H1 (cell line): ENCODE measurements around the gene HMCN1. TPM values are rescaled to one million over a fixed set of nuclear protein-coding genes. Genes with fewer than 3 reads are reported as not detected.

Experiments used
- CTCF ChIA-PET: fragments of 300-600 bp; sonication (Branson Sonifier 250); formaldehyde crosslinking; loops from one replicate; lab custom pipeline; 2021; ENCODE audit not compliant: partially characterized antibody; lab: Charles Lee
- POLR2A ChIA-PET: fragments of 300-600 bp; sonication (Branson Sonifier 250); formaldehyde crosslinking; loops from one replicate; lab custom pipeline; 2021; ENCODE audit warnings: inconsistent platforms; ENCODE audit not compliant: partially characterized antibody; lab: Charles Lee
- DNase-seq, 2 experiments: peaks; one replicate each; pipeline versions ENCODE4 v3.0.0 to v3.0.0-alpha.2; 2010 to 2022; ENCODE audit warnings: low spot score in 2 of 2, low read depth in 1 of 2, mixed read lengths in 1 of 2
- FAIRE-seq: peaks from 2 replicates; lab custom pipeline; 2011; peaks lifted over from hg19 to GRCh38; lab: Jason Lieb, UNC
- H2AFZ ChIP-seq: 2 replicates; pipeline ENCODE4 v1.8.1; 2012; ENCODE audit warnings: low read length, inconsistent platforms
- H2AK5ac ChIP-seq: 2 replicates; pipeline ENCODE4 v1.6.1; 2013; ENCODE audit warnings: low read depth, low read length
- H2BK120ac ChIP-seq: replicated peaks from 2 replicates; pipeline ENCODE3; 2013; ENCODE audit warnings: low read depth, low read length, inconsistent platforms
- H2BK12ac ChIP-seq: 2 replicates; pipeline ENCODE4 v1.6.1; 2013; ENCODE audit warnings: low read depth, low read length
- H2BK15ac ChIP-seq: 2 replicates; pipeline ENCODE4 v1.6.1; 2013; ENCODE audit warnings: low read length
- H2BK20ac ChIP-seq: 2 replicates; pipeline ENCODE4 v1.6.1; 2013; ENCODE audit warnings: low read length
- H2BK5ac ChIP-seq: 2 replicates; pipeline ENCODE4 v1.6.1; 2013; ENCODE audit warnings: low read depth, low read length
- H3K14ac ChIP-seq: 2 replicates; pipeline ENCODE4 v1.6.1; 2013; ENCODE audit warnings: inconsistent platforms; ENCODE audit not compliant: insufficient read length
- H3K18ac ChIP-seq: 2 replicates; pipeline ENCODE4 v1.6.1; 2013; ENCODE audit warnings: low read length; ENCODE audit errors: extremely low read depth
- H3K23ac ChIP-seq: 2 replicates; pipeline ENCODE4 v1.6.1; 2013; ENCODE audit warnings: inconsistent platforms; ENCODE audit not compliant: insufficient read length
- H3K23me2 ChIP-seq: 2 replicates; pipeline ENCODE4 v1.6.1; 2013; ENCODE audit warnings: low read depth, low read length
- H3K27ac ChIP-seq: 2 replicates; pipeline ENCODE4 v1.6.1; 2011; ENCODE audit warnings: low read depth, low read length, inconsistent platforms
- H3K27me3 ChIP-seq, 4 experiments: replicated peaks in 1 of 4; 1 replicate in 1 of 4; 2 replicates in 3 of 4; pipeline versions ENCODE4 v1.6.1 to v1.8.1; 2011 to 2013; ENCODE audit warnings: low read length in 3 of 4, mild to moderate bottlenecking in 3 of 4, inconsistent platforms in 2 of 4, mixed read lengths in 2 of 4, moderate library complexity in 1 of 4; ENCODE audit not compliant: control insufficient read depth in 3 of 4, insufficient read depth in 3 of 4; ENCODE audit errors: extremely low read depth in 1 of 4
- H3K36me3 ChIP-seq, 4 experiments: 2 replicates each; pipeline versions ENCODE4 v1.6.1 to v1.8.1; 2011 to 2013; ENCODE audit warnings: mild to moderate bottlenecking in 4 of 4, low read length in 3 of 4, moderate library complexity in 2 of 4, control low read depth in 1 of 4, inconsistent platforms in 1 of 4; ENCODE audit not compliant: insufficient read depth in 4 of 4, control insufficient read depth in 2 of 4
- H3K4ac ChIP-seq: replicated peaks from 2 replicates; pipeline ENCODE3; 2013; ENCODE audit warnings: low read length, low read depth, mixed read lengths, inconsistent platforms; ENCODE audit not compliant: insufficient read length
- H3K4me1 ChIP-seq, 4 experiments: replicated peaks in 1 of 4; 1 replicate in 1 of 4; 2 replicates in 3 of 4; pipeline versions ENCODE4 v1.6.1 to v1.8.1; 2011 to 2013; ENCODE audit warnings: low read length in 3 of 4, inconsistent platforms in 2 of 4, mixed read lengths in 1 of 4; ENCODE audit not compliant: insufficient read depth in 4 of 4, control insufficient read depth in 3 of 4
- H3K4me2 ChIP-seq, 2 experiments: 2 replicates each; pipeline versions ENCODE4 v1.6.1 to v1.8.1; 2011 to 2013; ENCODE audit warnings: low read depth in 2 of 2, low read length in 2 of 2, control low read depth in 1 of 2, inconsistent platforms in 1 of 2, mild to moderate bottlenecking in 1 of 2; ENCODE audit not compliant: insufficient read depth in 1 of 2
- H3K4me3 ChIP-seq, 4 experiments: fragments of 200-600, 300-600 bp in 1 of 4; sonication (generic), shearing (Covaris generic), sonication (Bioruptor Twin) in 1 of 4; 2 replicates each; pipeline versions ENCODE4 v1.5.1 to v1.8.1; 2011 to 2016; ENCODE audit warnings: low read length in 4 of 4, low read depth in 3 of 4, control low read depth in 2 of 4, inconsistent platforms in 2 of 4, mild to moderate bottlenecking in 2 of 4, mixed read lengths in 1 of 4, moderate library complexity in 1 of 4; ENCODE audit not compliant: insufficient read depth in 2 of 4; ENCODE audit errors: extremely low read depth in 1 of 4
- H3K56ac ChIP-seq: replicated peaks from 2 replicates; pipeline ENCODE3; 2013; ENCODE audit warnings: low read depth, mild to moderate bottlenecking, mixed read lengths, low read length, inconsistent platforms; ENCODE audit not compliant: insufficient read length
- H3K79me1 ChIP-seq: 2 replicates; pipeline ENCODE4 v1.6.1; 2013; ENCODE audit warnings: low read depth, low read length, control low read depth
- H3K79me2 ChIP-seq, 2 experiments: 2 replicates each; pipeline versions ENCODE4 v1.6.1 to v1.8.1; 2012 to 2013; ENCODE audit warnings: low read length in 2 of 2, mild to moderate bottlenecking in 2 of 2, inconsistent platforms in 1 of 2; ENCODE audit not compliant: insufficient read depth in 2 of 2, control insufficient read depth in 1 of 2
- H3K9ac ChIP-seq, 4 experiments: replicated peaks in 1 of 4; 1 replicate in 1 of 4; 2 replicates in 3 of 4; pipeline versions ENCODE4 v1.6.1 to v1.8.1; 2011 to 2013; ENCODE audit warnings: low read depth in 3 of 4, low read length in 3 of 4, control low read depth in 2 of 4, mild to moderate bottlenecking in 2 of 4, moderate library complexity in 2 of 4, inconsistent platforms in 1 of 4; ENCODE audit errors: extremely low read depth in 1 of 4
- H3K9me3 ChIP-seq, 2 experiments: 2 replicates each; pipeline versions ENCODE4 v1.6.1 to v1.8.1; 2012 to 2013; ENCODE audit warnings: mild to moderate bottlenecking in 2 of 2, moderate library complexity in 2 of 2, control low read depth in 1 of 2, inconsistent platforms in 1 of 2, low read depth in 1 of 2, low read length in 1 of 2, mixed read lengths in 1 of 2; ENCODE audit not compliant: insufficient read depth in 2 of 2
- H4K20me1 ChIP-seq, 2 experiments: replicated peaks in 1 of 2; 2 replicates each; pipeline versions ENCODE3 to v1.8.1; 2011 to 2013; ENCODE audit warnings: inconsistent platforms in 2 of 2, low read length in 2 of 2, mild to moderate bottlenecking in 1 of 2; ENCODE audit not compliant: insufficient read depth in 2 of 2, control insufficient read depth in 1 of 2
- H4K5ac ChIP-seq: 2 replicates; pipeline ENCODE4 v1.6.1; 2013; ENCODE audit warnings: low read length, low read depth, mixed read lengths, inconsistent platforms; ENCODE audit not compliant: insufficient read length
- H4K8ac ChIP-seq: 2 replicates; pipeline ENCODE4 v1.8.0; 2013; ENCODE audit warnings: mild to moderate bottlenecking, moderate library complexity, low read length, inconsistent platforms; ENCODE audit not compliant: insufficient read depth; ENCODE audit errors: extremely low read depth
- H4K91ac ChIP-seq: replicated peaks from 2 replicates; pipeline ENCODE3; 2013; ENCODE audit warnings: low read length, mixed read lengths, inconsistent platforms; ENCODE audit not compliant: insufficient read length
- ASH2L ChIP-seq: fragments of 200-600, 300-600 bp; sonication (generic); IDR thresholded peaks from one replicate; pipeline ENCODE4 v1.7.1; 2017; ENCODE audit warnings: low read length
- EGR1 ChIP-seq: IDR thresholded peaks from 2 replicates; pipeline ENCODE4 v1.6.1; 2011; ENCODE audit warnings: low read depth, low read length, borderline replicate concordance
- JUN ChIP-seq: IDR thresholded peaks from 2 replicates; pipeline ENCODE4 v1.6.1; 2011; ENCODE audit warnings: low read depth, mild to moderate bottlenecking, improper control_type of control experiment, low read length
- SIN3A ChIP-seq, 2 experiments: IDR thresholded peaks in 1 of 2; conservative IDR thresholded peaks in 1 of 2; 2 replicates each; pipeline ENCODE4 v1.6.1; 2011 to 2012; ENCODE audit warnings: low read length in 2 of 2, improper control_type of control experiment in 1 of 2, low read depth in 1 of 2, mild to moderate bottlenecking in 1 of 2
- SP1 ChIP-seq: IDR thresholded peaks from 2 replicates; pipeline ENCODE4 v1.6.1; 2011; ENCODE audit warnings: low read depth, low read length
- TAF7 ChIP-seq: optimal IDR thresholded peaks from 2 replicates; pipeline ENCODE3; 2011; ENCODE audit warnings: low read depth, mild to moderate bottlenecking, inconsistent platforms, low read length, moderate library complexity, borderline replicate concordance
- polyA plus RNA-seq, 7 experiments: library from polyadenylated mRNA; depleted of rRNA in 3 of 7; stranded (reverse) in 5 of 7; unstranded in 2 of 7; fragments of >200 nt in 5 of 7; fragments of 200-250 nt in 2 of 7; gene quantifications; 1 replicate in 5 of 7; 2 replicates in 1 of 7; 4 replicates in 1 of 7; pipeline versions ENCODE4 v1.2.1 to v1.2.3, GENCODE V29; 2011 to 2013; ENCODE audit warnings: missing spikeins in 2 of 7, mixed read lengths in 2 of 7
- total RNA-seq: library from RNA; stranded (reverse); fragmentation: NEBNext Ultra II Directional; extraction: Animal tissue kit (Norgen Biotek cat#: 25700); gene quantifications from 2 replicates; pipeline ENCODE4 v1.2.1, GENCODE V29; 2021
- TF ChIP-seq, protein P1 (sequence below): IDR thresholded peaks from 2 replicates; pipeline ENCODE4 v1.6.1; 2012; ENCODE audit warnings: low read length, inconsistent platforms

The HMCN1 gene
- total and polyA plus RNA-seq, 2 of the 8 experiments (the other 6 are each of a cell fraction or from before 2014, with no cell fraction given) = 13.8 to 14.6 TPM

- no peaks in the 10 kb centered on the region for H3K9me3 ChIP-seq
- no peak overlapping the region for H3K14ac ChIP-seq
- no peak overlapping the region for H3K4me2 ChIP-seq
- ChIA-PET CTCF (no interaction called here), POLR2A (no interaction called here)
- no peak overlapping the region for H2BK15ac ChIP-seq
- no peak overlapping the region for H4K8ac ChIP-seq
- H3K79me2 ChIP-seq = no peaks in the 10 kb centered on the region
- H2BK5ac ChIP-seq = no peak overlapping the region
- no peaks in the 10 kb centered on the region for H3K79me1 ChIP-seq
- H3K23ac ChIP-seq = no peak overlapping the region
- no peak overlapping the region for H3K18ac ChIP-seq
- H3K56ac ChIP-seq = no peak overlapping the region
- H4K5ac ChIP-seq = no peak overlapping the region
- no peak overlapping the region for H3K9ac ChIP-seq
- no peak overlapping the region for H2BK120ac ChIP-seq
- no peaks in the 10 kb centered on the region for H3K27me3 ChIP-seq
- DNase-seq (no peak), FAIRE-seq (no peak)
- no peak overlapping the region for H4K91ac ChIP-seq
- no peak overlapping the region for H3K4ac ChIP-seq
- no peaks in the 10 kb centered on the region for H4K20me1 ChIP-seq
- H3K27ac ChIP-seq = no peak overlapping the region
- no peaks in the 10 kb centered on the region for H3K4me1 ChIP-seq
- H2AK5ac ChIP-seq = no peak overlapping the region
- no peaks in the 10 kb centered on the region for H3K36me3 ChIP-seq
- no peaks in the 10 kb centered on the region for H3K23me2 ChIP-seq
- no peak overlapping the region for H3K4me3 ChIP-seq
- no peak overlapping the region for H2BK12ac ChIP-seq
- no peak overlapping the region for H2AFZ ChIP-seq
- no peak overlapping the region for H2BK20ac ChIP-seq
- TF ChIP-seq SIN3A (conservative IDR thresholded peaks at IDR 0.05 in 1 of 2, IDR thresholded peaks at IDR 0.05 in 1 of 2; ENCODE audit: low read depth in 1 of 2, low read length in 2 of 2) (no peak), TAF7 (no peak), EGR1 (no peak), JUN (no peak), SP1 (no peak), ASH2L (no peak)
- TF ChIP-seq, protein P1, sequence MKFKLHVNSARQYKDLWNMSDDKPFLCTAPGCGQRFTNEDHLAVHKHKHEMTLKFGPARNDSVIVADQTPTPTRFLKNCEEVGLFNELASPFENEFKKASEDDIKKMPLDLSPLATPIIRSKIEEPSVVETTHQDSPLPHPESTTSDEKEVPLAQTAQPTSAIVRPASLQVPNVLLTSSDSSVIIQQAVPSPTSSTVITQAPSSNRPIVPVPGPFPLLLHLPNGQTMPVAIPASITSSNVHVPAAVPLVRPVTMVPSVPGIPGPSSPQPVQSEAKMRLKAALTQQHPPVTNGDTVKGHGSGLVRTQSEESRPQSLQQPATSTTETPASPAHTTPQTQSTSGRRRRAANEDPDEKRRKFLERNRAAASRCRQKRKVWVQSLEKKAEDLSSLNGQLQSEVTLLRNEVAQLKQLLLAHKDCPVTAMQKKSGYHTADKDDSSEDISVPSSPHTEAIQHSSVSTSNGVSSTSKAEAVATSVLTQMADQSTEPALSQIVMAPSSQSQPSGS = no peak
These were observed 280.3 kb downstream of the HMCN1 start for GRCh38 chr1:186014370-186015037.
